Mucosa of rectum (tissue), 2 donors: ENCODE measurements around the gene GPR132.

Experiments
- H3K27ac ChIP-seq, 2 donors: one replicate each; pipeline ENCODE4 v1.7.0; 2013; ENCODE audit warnings: inconsistent platforms in 2 of 2, low read depth in 2 of 2, low read length in 2 of 2
- H3K27me3 ChIP-seq, 2 donors: one replicate each; pipeline ENCODE4 v1.7.0; 2013; ENCODE audit warnings: low read length in 2 of 2; ENCODE audit not compliant: control insufficient read depth in 2 of 2, insufficient read depth in 2 of 2
- H3K36me3 ChIP-seq, 2 donors: one replicate each; pipeline ENCODE4 v1.7.0; 2013; ENCODE audit warnings: low read length in 2 of 2; ENCODE audit not compliant: control insufficient read depth in 2 of 2, insufficient read depth in 2 of 2
- H3K4me1 ChIP-seq, 2 donors: one replicate each; pipeline ENCODE4 v1.7.0; 2013; ENCODE audit warnings: low read length in 2 of 2, mild to moderate bottlenecking in 1 of 2; ENCODE audit not compliant: control insufficient read depth in 2 of 2, insufficient read depth in 2 of 2
- H3K4me3 ChIP-seq, 2 donors: one replicate each; pipeline ENCODE4 v1.7.0; 2013; ENCODE audit warnings: low read length in 2 of 2
- H3K9ac ChIP-seq, 2 donors: one replicate each; pipeline ENCODE4 v1.7.0; 2013; ENCODE audit warnings: low read length in 2 of 2, low read depth in 1 of 2, mild to moderate bottlenecking in 1 of 2
- H3K9me3 ChIP-seq, 2 donors: one replicate each; pipeline ENCODE4 v1.7.0; 2013; ENCODE audit warnings: low read length in 2 of 2; ENCODE audit not compliant: control insufficient read depth in 2 of 2
- donor health status: healthy.
- donor health status: Normal muscosa, but diverticular disease.

The GPR132 gene

GRCh38 chr14:105055334-105055733 is 9.9 kb downstream of the GPR132 start:
- H3K27ac ChIP-seq = no peak overlapping the region
- H3K4me3 ChIP-seq = no peak overlapping the region
- peaks cover 0 to 13% of the 10 kb centered on the region in 2 donors for H3K36me3 ChIP-seq
- H3K27me3 ChIP-seq = no peaks in the 10 kb centered on the region
- H3K9me3 ChIP-seq = no peaks in the 10 kb centered on the region
- H3K4me1 ChIP-seq = peaks cover 6 to 7% of the 10 kb centered on the region in 2 donors
- no peak overlapping the region for H3K9ac ChIP-seq

GRCh38 chr14:105053996-105054395 is 11.2 kb downstream of the GPR132 start:
- no peak overlapping the region for H3K4me3 ChIP-seq
- peaks cover 0 to 13% of the 10 kb centered on the region in 2 donors for H3K36me3 ChIP-seq

GRCh38 chr14:105053421-105053820 is 11.8 kb downstream of the GPR132 start:
- H3K27ac ChIP-seq = no peak overlapping the region
- no peaks in the 10 kb centered on the region for H3K27me3 ChIP-seq
- peaks cover 0 to 5% of the 10 kb centered on the region in 2 donors for H3K4me1 ChIP-seq
- H3K9ac ChIP-seq = no peak overlapping the region
- peaks cover 0 to 13% of the 10 kb centered on the region in 2 donors for H3K36me3 ChIP-seq
- H3K9me3 ChIP-seq = no peaks in the 10 kb centered on the region
- no peak overlapping the region for H3K4me3 ChIP-seq

More at GRCh38 chr14:105053996-105054395, 11.2 kb downstream of the GPR132 start:
- H3K27ac ChIP-seq = no peak overlapping the region
- H3K9ac ChIP-seq = no peak overlapping the region
- no peaks in the 10 kb centered on the region for H3K9me3 ChIP-seq
- peaks cover 0 to 5% of the 10 kb centered on the region in 2 donors for H3K4me1 ChIP-seq
- H3K27me3 ChIP-seq = no peaks in the 10 kb centered on the region

GRCh38 chr14:105052110-105052458 is 13.1 kb downstream of the GPR132 start:
- Histone ChIP-seq H3K4me1 (peaks cover 0 to 5% of the 10 kb centered on the region in 2 donors), H3K36me3 (peaks cover 0 to 13% of the 10 kb centered on the region in 2 donors), H3K27ac (no peak overlapping the region), H3K4me3 (no peak overlapping the region), H3K27me3 (no peaks in the 10 kb centered on the region), H3K9ac (no peak overlapping the region), H3K9me3 (no peaks in the 10 kb centered on the region)

- Histone ChIP-seq H3K4me3 (no peak overlapping the region), H3K27ac (no peak overlapping the region), H3K4me1 (peaks cover 0 to 5% of the 10 kb centered on the region in 2 donors), H3K27me3 (no peaks in the 10 kb centered on the region), H3K9me3 (no peaks in the 10 kb centered on the region), H3K9ac (no peak overlapping the region), H3K36me3 (peaks cover 0 to 13% of the 10 kb centered on the region in 2 donors)
Measured at GRCh38 chr14:105051182-105052109, 13.8 kb downstream of the GPR132 start.

- no peaks in the 10 kb centered on the region for H3K27me3 ChIP-seq
- H3K36me3 ChIP-seq = peaks cover 0 to 13% of the 10 kb centered on the region in 2 donors
- no peak overlapping the region for H3K4me3 ChIP-seq
- H3K9ac ChIP-seq = no peak overlapping the region
- H3K9me3 ChIP-seq = no peaks in the 10 kb centered on the region
- no peak overlapping the region for H3K27ac ChIP-seq
- peaks cover 1 to 5% of the 10 kb centered on the region in 2 donors for H3K4me1 ChIP-seq
Measured at GRCh38 chr14:105050551-105050897, 14.7 kb downstream of the GPR132 start.

GRCh38 chr14:105049753-105050550 is 15.3 kb downstream of the GPR132 start:
- Histone ChIP-seq H3K9ac (no peak overlapping the region), H3K27ac (no peak overlapping the region), H3K36me3 (peaks cover 0 to 11% of the 10 kb centered on the region in 2 donors), H3K4me1 (peaks cover 2 to 7% of the 10 kb centered on the region in 2 donors), H3K4me3 (no peak overlapping the region), H3K27me3 (no peaks in the 10 kb centered on the region), H3K9me3 (no peaks in the 10 kb centered on the region)

- H3K27me3 ChIP-seq = no peaks in the 10 kb centered on the region
- H3K9me3 ChIP-seq = no peaks in the 10 kb centered on the region
- peaks cover 2 to 7% of the 10 kb centered on the region in 2 donors for H3K4me1 ChIP-seq
- no peak overlapping the region for H3K4me3 ChIP-seq
- H3K9ac ChIP-seq = no peak overlapping the region
- no peak overlapping the region for H3K27ac ChIP-seq
- H3K36me3 ChIP-seq = peaks cover 0 to 7% of the 10 kb centered on the region in 2 donors
Measured at GRCh38 chr14:105047283-105048016, 17.8 kb downstream of the GPR132 start.

- Histone ChIP-seq H3K9ac (no peak overlapping the region), H3K4me3 (no peak overlapping the region), H3K36me3 (peaks cover 0 to 7% of the 10 kb centered on the region in 2 donors), H3K4me1 (peaks cover 2 to 7% of the 10 kb centered on the region in 2 donors), H3K27ac (no peak overlapping the region), H3K27me3 (no peaks in the 10 kb centered on the region), H3K9me3 (no peaks in the 10 kb centered on the region)
Measured at GRCh38 chr14:105046891-105047282, 18.3 kb downstream of the GPR132 start.
